G401.6 (cell line): Measurements from ENCODE around the gene GMDS.
"Not testable (repeated sequence)": the region's sequence is repeated elsewhere in the genome, so short reads cannot be mapped to it uniquely, and the experiment has no call there.

ENCODE experiments used
- FAIRE-seq: peaks from 2 replicates; lab custom pipeline; 2012; peaks lifted over from hg19 to GRCh38; lab: Jason Lieb, UNC

The GMDS gene

GRCh38 chr6:1767481-1768246, 477.7 kb downstream of the GMDS start:
- no peak for FAIRE-seq

DNA sequence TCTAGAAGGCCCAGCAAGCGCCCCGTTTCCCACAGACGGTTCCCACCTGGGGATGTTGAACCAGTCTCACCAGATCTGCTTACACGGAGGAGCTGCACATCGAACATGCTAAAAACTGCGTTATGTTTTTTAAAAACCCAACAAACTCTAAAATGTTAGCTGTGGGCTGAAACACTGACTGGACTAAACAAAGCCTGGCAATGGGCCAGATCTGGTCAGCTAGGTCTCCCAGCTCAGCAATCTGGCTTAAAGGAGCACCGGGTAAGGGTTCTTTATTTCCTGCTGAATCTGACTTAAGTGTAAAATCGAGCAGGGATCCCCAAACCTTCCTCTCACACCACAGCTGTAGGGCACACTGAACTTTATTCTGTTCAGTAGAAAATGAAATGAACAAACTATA, 478.8 kb downstream of the GMDS start:
- no peak for FAIRE-seq

DNA sequence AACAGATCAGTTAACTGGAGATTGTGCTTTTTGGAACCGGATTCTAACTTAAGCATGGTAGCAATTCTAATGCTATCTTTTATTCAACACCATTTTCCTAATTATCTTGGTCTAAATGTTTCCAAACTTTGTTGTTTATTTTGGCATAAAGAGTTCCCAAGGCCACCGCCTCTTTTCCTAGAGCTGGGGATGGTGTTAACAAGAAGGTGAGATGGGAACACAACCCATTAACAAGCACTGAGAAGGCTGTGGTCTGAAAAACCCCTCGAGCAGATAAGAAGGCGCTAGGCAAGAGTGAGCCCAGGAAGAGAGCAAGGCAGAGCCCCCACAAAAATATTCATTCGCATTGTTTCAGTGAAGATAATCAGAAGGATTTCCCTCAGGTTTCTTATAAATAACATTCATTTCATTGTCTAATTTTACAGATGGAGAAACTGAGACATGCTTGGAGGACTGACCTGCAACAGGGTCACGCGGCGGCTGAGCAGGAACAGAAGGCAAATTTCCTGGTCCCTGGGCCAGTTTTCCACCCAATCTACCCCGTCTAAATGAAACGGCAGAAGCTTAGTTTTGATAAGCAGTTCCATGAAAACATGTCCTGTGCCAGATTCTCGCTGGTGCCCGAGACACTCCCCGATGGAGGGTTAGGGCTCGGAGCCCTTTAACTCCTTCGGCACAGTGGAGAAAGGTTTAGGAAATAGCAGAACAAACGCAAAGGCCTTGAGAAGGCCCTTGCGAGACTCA, 480.1 kb downstream of the GMDS start:
- no peak for FAIRE-seq

GRCh38 chr6:1764397-1764987, 480.9 kb downstream of the GMDS start:
- no peak for FAIRE-seq

GRCh38 chr6:1763404-1763803, 482.0 kb downstream of the GMDS start:
- FAIRE-seq, result no peak

- no peak for FAIRE-seq
Observed at GRCh38 chr6:1762203-1762602, 483.2 kb downstream of the GMDS start.

GRCh38 chr6:1761477-1761877, 483.9 kb downstream of the GMDS start:
- no peak for FAIRE-seq

DNA sequence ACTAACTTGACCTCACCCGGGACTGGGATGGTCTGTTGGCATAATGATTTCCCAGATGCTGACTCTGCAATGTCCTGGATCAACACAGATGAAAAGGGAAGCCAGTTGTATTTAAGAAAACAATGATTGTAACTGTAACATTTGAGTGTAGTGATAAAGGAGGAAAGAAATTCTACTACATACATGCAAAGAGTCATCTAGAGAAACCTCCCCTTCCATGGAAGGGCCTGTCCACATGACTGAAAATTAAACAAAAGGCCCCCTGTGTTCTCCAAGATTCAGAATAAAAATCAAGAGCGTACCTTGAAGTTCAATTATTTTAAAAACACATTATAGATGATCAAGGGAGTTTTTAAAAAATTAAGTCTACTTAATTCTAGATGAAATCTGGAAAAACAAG, 484.5 kb downstream of the GMDS start:
- peak; percentile 8 for FAIRE-seq

GRCh38 chr6:1759870-1760269, 485.5 kb downstream of the GMDS start:
- no peak for FAIRE-seq

GRCh38 chr6:1758076-1758679, 487.2 kb downstream of the GMDS start:
- FAIRE-seq, result no peak

- FAIRE-seq, result no peak
Observed at GRCh38 chr6:1757131-1757530, 488.3 kb downstream of the GMDS start.

GRCh38 chr6:1756472-1757129, 488.8 kb downstream of the GMDS start:
- no peak for FAIRE-seq

- FAIRE-seq, result not testable (repeated sequence)
Observed at GRCh38 chr6:1751063-1751462, 494.3 kb downstream of the GMDS start.

GRCh38 chr6:1749041-1749440, 496.4 kb downstream of the GMDS start:
- FAIRE-seq, result no peak

- FAIRE-seq, result no peak
Observed at GRCh38 chr6:1747531-1747930, 497.9 kb downstream of the GMDS start.

DNA sequence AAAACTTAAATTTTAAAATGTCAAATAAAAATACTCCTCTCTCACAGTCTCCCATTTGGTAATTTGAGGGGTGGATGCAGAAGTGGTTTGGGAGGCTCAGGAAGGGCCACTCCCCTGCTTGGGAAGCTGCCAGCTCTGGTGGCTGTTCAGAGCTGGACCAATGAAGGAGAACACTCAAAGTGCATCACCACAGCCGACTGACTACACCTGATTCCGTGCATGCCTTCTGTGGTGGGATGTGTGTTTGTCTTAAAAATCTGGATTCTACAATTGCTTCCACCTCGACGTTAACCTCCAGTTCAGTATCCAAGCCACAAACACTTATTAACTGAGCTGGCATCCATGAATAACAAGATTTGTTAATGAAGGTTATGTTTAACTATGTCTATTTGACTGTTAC, 498.4 kb downstream of the GMDS start:
- no peak for FAIRE-seq

DNA sequence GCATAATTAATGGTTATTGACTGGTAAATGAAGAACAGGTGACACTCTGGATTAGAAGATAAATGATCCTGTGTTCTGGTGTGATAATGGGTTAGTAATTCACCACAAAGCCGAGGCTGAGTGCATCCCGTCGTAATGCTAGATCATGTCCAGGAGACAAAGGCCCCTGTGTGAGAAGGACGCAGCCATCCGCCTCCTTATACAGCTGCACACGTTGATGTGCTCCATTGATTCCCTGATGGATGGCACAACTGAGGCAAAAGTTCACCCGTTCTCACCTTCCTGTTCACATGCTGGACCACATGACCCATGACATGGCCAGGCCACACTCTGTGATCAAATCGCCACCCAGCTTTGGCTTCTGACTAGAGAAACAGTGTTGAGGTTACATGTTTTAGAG, 499.6 kb downstream of the GMDS start:
- no peak for FAIRE-seq

DNA sequence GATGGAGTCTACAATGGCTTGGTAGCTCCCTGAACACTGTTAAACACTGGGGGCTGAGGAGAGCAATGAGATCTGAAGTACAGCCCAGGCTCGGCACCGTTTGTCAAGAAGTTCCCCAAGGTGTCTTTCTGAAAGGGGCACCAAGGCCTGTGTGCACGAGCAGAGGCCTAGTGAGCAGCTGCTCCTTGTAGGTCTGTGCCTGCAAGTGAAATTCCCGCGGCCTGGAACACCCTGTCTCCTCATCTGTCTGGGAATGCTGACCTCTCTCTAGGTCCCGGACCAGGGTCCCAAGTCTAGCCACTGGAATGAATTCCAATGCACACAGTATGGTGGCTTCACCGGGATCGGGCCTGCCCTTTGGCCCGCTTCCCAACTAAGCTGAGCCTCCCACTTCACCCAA, 500.9 kb downstream of the GMDS start:
- FAIRE-seq, result no peak

- no peak for FAIRE-seq
Observed at GRCh38 chr6:1739680-1740079, 505.7 kb downstream of the GMDS start.

DNA sequence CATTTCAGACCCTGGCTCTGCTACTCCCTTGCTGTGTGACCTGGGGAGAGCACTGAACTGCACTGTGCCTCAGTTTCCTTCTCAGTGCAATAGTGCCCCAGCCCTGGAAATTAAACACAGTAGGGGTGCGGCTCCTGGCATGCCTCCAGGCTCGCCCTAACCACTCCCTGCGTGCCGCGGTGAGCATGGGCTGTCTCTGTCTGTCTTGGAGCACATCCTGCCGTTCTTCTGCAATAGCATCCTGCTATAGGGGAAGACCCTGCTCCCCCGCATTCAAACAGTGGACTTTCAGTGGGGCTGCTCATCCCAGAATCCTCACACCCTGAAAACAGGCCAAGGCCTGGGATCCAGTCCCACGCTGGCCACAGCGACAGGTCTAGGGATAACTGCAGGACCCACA, 506.2 kb downstream of the GMDS start:
- no peak for FAIRE-seq

DNA sequence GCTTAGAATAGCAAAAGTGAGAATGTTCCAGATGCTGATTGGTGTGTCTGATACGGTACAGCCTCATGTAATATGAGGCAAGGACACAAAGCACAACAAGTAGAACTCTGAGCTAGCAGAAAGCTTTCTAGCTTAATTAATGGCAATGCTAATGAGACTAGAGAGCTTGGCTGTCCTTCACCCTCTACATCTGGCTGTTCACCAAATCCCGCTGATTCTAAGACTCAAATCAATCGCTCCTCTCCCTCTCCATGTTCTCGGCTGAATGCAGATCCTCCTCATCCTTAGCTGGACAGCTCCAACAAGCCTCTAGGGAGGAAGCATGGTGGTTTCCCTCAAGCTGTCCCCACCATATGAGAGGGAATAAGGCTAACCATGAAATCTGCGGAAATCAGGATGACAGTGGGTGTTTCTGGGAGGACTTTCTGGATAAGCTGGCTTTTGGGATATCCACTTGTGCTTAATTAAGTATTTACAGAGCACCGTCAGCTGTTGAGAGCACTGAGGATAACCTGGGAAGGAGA, 506.8 kb downstream of the GMDS start:
- no peak for FAIRE-seq
